GM23338 (cell line): ENCODE data around the gene ABO. TPM values are rescaled to one million over a fixed set of nuclear protein-coding genes. Genes with fewer than 3 reads are reported as not detected.

Experiments used
- ATAC-seq: fragments of 200-7000 bp; cut with Tn5 transposase; 3 replicates; pipeline ENCODE4 v1.9.1; 2020
- DNase-seq: peaks from one replicate; pipeline ENCODE4 v3.0.0-alpha.2; 2015; ENCODE audit warnings: low spot score
- H2AFZ ChIP-seq: fragments of 200-600 bp; sonication (generic); 2 replicates; pipeline ENCODE4 v1.8.0; 2016; ENCODE audit warnings: antibody characterized with exemption, mild to moderate bottlenecking, moderate library complexity
- H3F3A ChIP-seq: fragments of 200-600 bp; sonication (generic); replicated peaks from 2 replicates; pipeline ENCODE4 v1.8.0; 2017; ENCODE audit warnings: antibody characterized with exemption, mixed run types, low read depth
- H3K27ac ChIP-seq: fragments of 200-600 bp; sonication (generic); 2 replicates; pipeline ENCODE4 v1.6.1; 2016; ENCODE audit warnings: low read depth
- H3K27me3 ChIP-seq: fragments of 200-600 bp; sonication (generic); 2 replicates; pipeline ENCODE4 v1.8.0; 2016; ENCODE audit warnings: mild to moderate bottlenecking, mixed run types, moderate library complexity; ENCODE audit not compliant: insufficient read depth
- H3K36me3 ChIP-seq: fragments of 200-600 bp; sonication (generic); 2 replicates; pipeline ENCODE4 v1.8.0; 2016; ENCODE audit warnings: mild to moderate bottlenecking; ENCODE audit not compliant: insufficient read depth
- H3K4me1 ChIP-seq: fragments of 200-600 bp; sonication (generic); 2 replicates; pipeline ENCODE4 v1.8.0; 2016; ENCODE audit warnings: mild to moderate bottlenecking, moderate library complexity; ENCODE audit not compliant: insufficient read depth
- H3K4me2 ChIP-seq: fragments of 200-600 bp; sonication (generic); 2 replicates; pipeline ENCODE4 v1.7.1; 2017; ENCODE audit warnings: mixed run types
- H3K4me3 ChIP-seq: fragments of 200-600 bp; sonication (generic); 2 replicates; pipeline ENCODE4 v1.6.1; 2016; ENCODE audit warnings: mixed run types
- H3K79me2 ChIP-seq: fragments of 200-600 bp; sonication (generic); replicated peaks from 2 replicates; pipeline ENCODE4 v1.8.0; 2017; ENCODE audit warnings: mild to moderate bottlenecking; ENCODE audit not compliant: insufficient read depth
- H3K9me2 ChIP-seq: fragments of 200-600 bp; sonication (generic); 2 replicates; pipeline ENCODE4 v1.8.0; 2017; ENCODE audit not compliant: insufficient read depth
- H4K20me1 ChIP-seq: fragments of 200-600 bp; sonication (generic); replicated peaks from 2 replicates; pipeline ENCODE4 v1.8.0; 2017; ENCODE audit warnings: mild to moderate bottlenecking; ENCODE audit not compliant: insufficient read depth
- H3K27ac Mint-ChIP-seq: 2 replicates; pipeline ENCODE4 v1.8.0; 2020; ENCODE audit warnings: inconsistent platforms, mild to moderate bottlenecking, moderate library complexity, mixed read lengths
- H3K27me3 Mint-ChIP-seq: 3 replicates; pipeline ENCODE4 v1.8.0; 2022; ENCODE audit warnings: low read depth, mild to moderate bottlenecking, moderate library complexity, mixed read lengths, inconsistent platforms; ENCODE audit not compliant: insufficient read depth, poor library complexity
- H3K36me3 Mint-ChIP-seq: 3 replicates; pipeline ENCODE4 v1.8.0; 2021; ENCODE audit warnings: low read depth, mild to moderate bottlenecking, inconsistent platforms, moderate library complexity, mixed read lengths
- H3K4me1 Mint-ChIP-seq: 3 replicates; pipeline ENCODE4 v1.8.0; 2020; ENCODE audit warnings: mild to moderate bottlenecking, inconsistent platforms, mixed read lengths
- H3K4me3 Mint-ChIP-seq: 3 replicates; pipeline ENCODE4 v1.8.0; 2021; ENCODE audit warnings: moderate library complexity, mild to moderate bottlenecking, inconsistent platforms, mixed read lengths
- H3K9me3 Mint-ChIP-seq: 3 replicates; pipeline ENCODE4 v1.8.0; 2020; ENCODE audit warnings: moderate library complexity, mild to moderate bottlenecking, inconsistent platforms, mixed read lengths
- CREB1 ChIP-seq: fragments of 250-450 bp; sonication (Bioruptor Pico); IDR thresholded peaks from 2 replicates; pipeline ENCODE4 v1.5.0; 2020; ENCODE audit warnings: low read depth, mild to moderate bottlenecking, moderate library complexity
- CTCF ChIP-seq, 2 experiments: fragments of 200-600 bp in 1 of 2; sonication (generic) in 1 of 2; conservative IDR thresholded peaks; 2 replicates each; pipeline versions ENCODE4 v1.5.1 to v1.6.1; 2016 to 2017; ENCODE audit warnings: antibody characterized with exemption in 2 of 2, low read depth in 2 of 2, mild to moderate bottlenecking in 2 of 2, moderate library complexity in 1 of 2
- ETS1 ChIP-seq: IDR thresholded peaks from 2 replicates; pipeline ENCODE4 v1.6.1; 2016; ENCODE audit warnings: antibody characterized with exemption
- EZH2 ChIP-seq: fragments of 200-600 bp; sonication (generic); IDR thresholded peaks from one replicate; pipeline ENCODE4 v1.8.0; 2017; ENCODE audit warnings: antibody characterized with exemption, mild to moderate bottlenecking, low read depth; ENCODE audit not compliant: unreplicated experiment
- EZH2phosphoT487 ChIP-seq: fragments of 200-600 bp; sonication (generic); IDR thresholded peaks from one replicate; pipeline ENCODE4 v1.8.1; 2018; ENCODE audit warnings: antibody characterized with exemption; ENCODE audit not compliant: unreplicated experiment
- JUNB ChIP-seq: IDR thresholded peaks from one replicate; pipeline ENCODE4 v1.6.1; 2016; ENCODE audit warnings: antibody characterized with exemption; ENCODE audit not compliant: unreplicated experiment
- NANOG ChIP-seq: IDR thresholded peaks from 2 replicates; pipeline ENCODE4 v1.6.1; 2016; ENCODE audit warnings: antibody characterized with exemption, borderline replicate concordance
- POLR2AphosphoS5 ChIP-seq: IDR thresholded peaks from 2 replicates; pipeline ENCODE4 v1.6.1; 2016; ENCODE audit warnings: antibody characterized with exemption, low read depth
- REST ChIP-seq: IDR thresholded peaks from one replicate; pipeline ENCODE4 v1.6.1; 2018; ENCODE audit warnings: antibody characterized with exemption; ENCODE audit not compliant: unreplicated experiment
- STAT1 ChIP-seq: IDR thresholded peaks from one replicate; pipeline ENCODE4 v1.6.1; 2016; ENCODE audit warnings: antibody characterized with exemption; ENCODE audit not compliant: unreplicated experiment
- ZNF114 ChIP-seq: fragments of 250-450 bp; sonication (Bioruptor Pico); IDR thresholded peaks from 2 replicates; pipeline ENCODE4 v1.5.0; 2020; ENCODE audit warnings: mild to moderate bottlenecking, moderate library complexity
- ZNF331 ChIP-seq: fragments of 250-450 bp; sonication (Bioruptor Pico); IDR thresholded peaks from 2 replicates; pipeline ENCODE4 v1.5.0; 2020; ENCODE audit warnings: low read depth, mild to moderate bottlenecking, moderate library complexity
- ZNF462 ChIP-seq: fragments of 250-450 bp; sonication (Bioruptor Pico); IDR thresholded peaks from 2 replicates; pipeline ENCODE4 v1.5.0; 2020; ENCODE audit warnings: mild to moderate bottlenecking, moderate library complexity
- polyA plus RNA-seq: library from polyadenylated mRNA; unstranded; fragments of >200 nt; fragmentation: Nextera tagmentation; extraction: Ambion mirVana; gene quantifications from 2 replicates; pipeline ENCODE4 v1.2.1, GENCODE V29; 2016
- total RNA-seq: library from RNA; depleted of rRNA; stranded (reverse); fragments of >200 nt; shearing (Covaris generic); gene quantifications from 2 replicates; pipeline ENCODE4 v1.2.3, GENCODE V29; 2014

Gene ABO
- total and polyA plus RNA-seq, 2 experiments from 2014 or later: 0.28 to 0.34 TPM

GRCh38 chr9:133252301-133253020 lies 22.5 kb downstream of the ABO start:
- no peak overlapping the region for H3K27ac ChIP-seq
- H3K36me3 Mint-ChIP-seq: no peaks in the 10 kb centered on the region
- no peaks in the 10 kb centered on the region for H3K9me2 ChIP-seq
- H3F3A ChIP-seq: no peaks in the 10 kb centered on the region
- no peaks in the 10 kb centered on the region for H3K4me1 ChIP-seq
- H3K4me3 ChIP-seq: no peak overlapping the region
- H3K79me2 ChIP-seq: no peaks in the 10 kb centered on the region
- no peak overlapping the region for H3K27ac Mint-ChIP-seq
- no peak overlapping the region for H2AFZ ChIP-seq
- H3K27me3 ChIP-seq: no peaks in the 10 kb centered on the region
- H3K4me2 ChIP-seq: no peak overlapping the region
- no peaks in the 10 kb centered on the region for H3K36me3 ChIP-seq
- H3K27me3 Mint-ChIP-seq: peaks cover 17% of the 10 kb centered on the region
- peaks cover 6% of the 10 kb centered on the region for H3K4me1 Mint-ChIP-seq
- no peak for DNase-seq
- H4K20me1 ChIP-seq: no peaks in the 10 kb centered on the region
- no peak overlapping the region for H3K4me3 Mint-ChIP-seq
- TF ChIP-seq EZH2: no peak
- TF ChIP-seq ZNF114 (CRISPR knock-in tag): no peak
- no peak for TF ChIP-seq ZNF462 (CRISPR knock-in tag)
- no peak for TF ChIP-seq CTCF (conservative IDR thresholded peaks at IDR 0.05; ENCODE audit: low read depth in 2 of 2)
- TF ChIP-seq NANOG: no peak
- TF ChIP-seq STAT1: no peak
- TF ChIP-seq JUNB: no peak
- no peak for TF ChIP-seq ETS1
- no peak for TF ChIP-seq ZNF331 (CRISPR knock-in tag)
- TF ChIP-seq POLR2AphosphoS5: no peak
- TF ChIP-seq REST: no peak
- TF ChIP-seq CREB1: no peak
- no peak for TF ChIP-seq EZH2phosphoT487
- peak; percentile 34; the same call in 1 of the 3 replicates for ATAC-seq
- no peaks in the 10 kb centered on the region for H3K9me3 Mint-ChIP-seq
